Panc1 (cell line): ENCODE results near the gene TSPAN2. TPM values are rescaled to one million over a fixed set of nuclear protein-coding genes. Genes with fewer than 3 reads are reported as not detected.

Experiments
- ATAC-seq: fragments of 200-7000 bp; cut with Tn5 transposase; 2 replicates; pipeline ENCODE4 v1.9.1; 2020; ENCODE audit warnings: mild to moderate bottlenecking, moderate library complexity
- BruUV-seq: library from RNA; stranded (reverse); fragments of 400-500 nt; replicated peaks from 2 replicates; lab custom pipeline; 2021; lab: Mats Ljungman, UMichigan
- CTCF ChIA-PET: fragments of 300-600 bp; sonication (Branson Sonifier 250); formaldehyde crosslinking; loops from one replicate; lab custom pipeline; 2022; ENCODE audit warnings: antibody characterized with exemption; lab: Charles Lee
- POLR2A ChIA-PET: fragments of 300-600 bp; sonication (Branson Sonifier 250); formaldehyde crosslinking; loops from one replicate; lab custom pipeline; 2022; ENCODE audit warnings: antibody characterized with exemption; lab: Charles Lee
- DNase-seq: peaks from one replicate; pipeline ENCODE4 v3.0.0-alpha.2; 2010; ENCODE audit warnings: low read depth, low spot score
- H3K27ac ChIP-seq: 2 replicates; pipeline ENCODE4 v1.5.1; 2011; ENCODE audit warnings: mild to moderate bottlenecking, low read length, inconsistent platforms
- H3K27me3 ChIP-seq: fragments of 200-500 bp; sonication (Bioruptor generic); 2 replicates; pipeline ENCODE4 v1.6.0; 2014; ENCODE audit warnings: low read length, inconsistent platforms; ENCODE audit not compliant: control insufficient read depth, insufficient read depth
- H3K36me3 ChIP-seq: fragments of 200-500 bp; sonication (Bioruptor generic); 2 replicates; pipeline ENCODE4 v1.5.1; 2014; ENCODE audit warnings: inconsistent platforms, mild to moderate bottlenecking, low read length, moderate library complexity; ENCODE audit not compliant: control insufficient read depth, insufficient read depth
- H3K4me1 ChIP-seq: 2 replicates; pipeline ENCODE4 v1.5.1; 2011; ENCODE audit warnings: inconsistent platforms, mild to moderate bottlenecking, low read length, moderate library complexity; ENCODE audit not compliant: control insufficient read depth, insufficient read depth
- H3K4me3 ChIP-seq, 2 experiments: 2 replicates each; pipeline ENCODE4 v1.5.1; 2011 to 2012; ENCODE audit warnings: low read depth in 2 of 2, low read length in 2 of 2, mild to moderate bottlenecking in 2 of 2, inconsistent platforms in 1 of 2, moderate library complexity in 1 of 2
- H3K9me3 ChIP-seq: fragments of 200-500 bp; sonication (Bioruptor generic); 2 replicates; pipeline ENCODE4 v1.5.1; 2014; ENCODE audit warnings: low read depth, mild to moderate bottlenecking, inconsistent platforms, low read length, moderate library complexity; ENCODE audit not compliant: control insufficient read depth, insufficient read depth
- POLR2AphosphoS5 ChIP-seq: IDR thresholded peaks from 2 replicates; pipeline ENCODE4 v1.6.1; 2012; ENCODE audit warnings: mild to moderate bottlenecking, low read depth, low read length, moderate library complexity
- SIN3A ChIP-seq: IDR thresholded peaks from 2 replicates; pipeline ENCODE4 v1.6.1; 2012; ENCODE audit warnings: low read depth, mild to moderate bottlenecking, low read length, moderate library complexity, borderline replicate concordance; ENCODE audit not compliant: insufficient read depth
- TCF7L2 ChIP-seq: IDR thresholded peaks from 2 replicates; pipeline ENCODE4 v1.6.1; 2011; ENCODE audit warnings: mild to moderate bottlenecking, low read depth, low read length, inconsistent platforms
- in situ Hi-C: cut with HindIII; loops from 2 replicates; pipeline ENCODE4 v1.10.0; 2016; ENCODE audit warnings: low sequenced_read_pairs, low pct_unique_long_range_greater_than_20kb
- intact Hi-C: fragments of 100-400 bp; cut with micrococcal nuclease; formaldehyde crosslinking; loops from one replicate; pipeline ENCODE4 v1.10.0; 2022; ENCODE audit not compliant: unreplicated experiment
- total RNA-seq: library from RNA; stranded (reverse); gene quantifications from one replicate; pipeline ENCODE4 v1.2.1, GENCODE V29; 2021; ENCODE audit not compliant: unreplicated experiment
- TF ChIP-seq, protein P1 (sequence below), 2 experiments: IDR thresholded peaks; 2 replicates each; pipeline ENCODE4 v1.6.1; 2011 to 2012; ENCODE audit warnings: low read depth in 2 of 2, control low read depth in 1 of 2, low read length in 1 of 2, mild to moderate bottlenecking in 1 of 2, moderate library complexity in 1 of 2; ENCODE audit not compliant: insufficient read depth in 1 of 2
- TF ChIP-seq, protein P2 (sequence below): fragments of 450-650 bp; IDR thresholded peaks from 2 replicates; pipeline ENCODE4 v1.5.1; 2017; ENCODE audit warnings: mild to moderate bottlenecking

TSPAN2 gene
- total RNA-seq, 1 experiment from 2014 or later, result not detected

DNA sequence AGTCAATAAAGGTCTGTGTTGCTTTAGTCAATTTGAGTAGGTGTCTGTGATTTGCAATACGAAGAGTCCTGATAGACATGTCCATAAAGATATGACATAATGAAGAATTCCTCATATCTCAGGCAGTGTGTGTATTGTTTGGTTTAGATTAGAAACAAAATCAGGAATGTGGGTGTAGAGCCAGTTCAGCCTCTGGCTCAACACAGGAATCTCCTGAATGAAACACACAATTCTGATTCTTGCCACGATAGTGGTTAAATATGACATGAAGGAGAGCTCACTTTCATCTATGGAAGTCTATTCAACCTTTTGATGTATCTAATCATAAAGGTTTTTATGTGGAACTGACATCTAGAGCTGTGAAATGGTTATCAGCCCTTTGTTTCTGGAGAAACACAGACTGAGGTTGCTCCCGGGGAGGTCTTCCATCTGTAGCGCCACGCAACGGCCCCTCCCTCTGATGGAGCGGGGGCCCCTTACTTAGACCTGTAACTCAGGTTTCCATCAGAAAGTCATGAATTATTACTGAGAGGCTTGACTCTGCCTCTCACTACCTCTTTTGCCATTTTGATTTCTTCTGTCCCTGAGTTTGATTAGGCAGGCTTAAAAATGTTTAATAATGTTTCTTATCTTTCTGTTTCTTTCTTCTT is 19.5 kb downstream of the TSPAN2 start (continued):
- TF ChIP-seq, protein P1, sequence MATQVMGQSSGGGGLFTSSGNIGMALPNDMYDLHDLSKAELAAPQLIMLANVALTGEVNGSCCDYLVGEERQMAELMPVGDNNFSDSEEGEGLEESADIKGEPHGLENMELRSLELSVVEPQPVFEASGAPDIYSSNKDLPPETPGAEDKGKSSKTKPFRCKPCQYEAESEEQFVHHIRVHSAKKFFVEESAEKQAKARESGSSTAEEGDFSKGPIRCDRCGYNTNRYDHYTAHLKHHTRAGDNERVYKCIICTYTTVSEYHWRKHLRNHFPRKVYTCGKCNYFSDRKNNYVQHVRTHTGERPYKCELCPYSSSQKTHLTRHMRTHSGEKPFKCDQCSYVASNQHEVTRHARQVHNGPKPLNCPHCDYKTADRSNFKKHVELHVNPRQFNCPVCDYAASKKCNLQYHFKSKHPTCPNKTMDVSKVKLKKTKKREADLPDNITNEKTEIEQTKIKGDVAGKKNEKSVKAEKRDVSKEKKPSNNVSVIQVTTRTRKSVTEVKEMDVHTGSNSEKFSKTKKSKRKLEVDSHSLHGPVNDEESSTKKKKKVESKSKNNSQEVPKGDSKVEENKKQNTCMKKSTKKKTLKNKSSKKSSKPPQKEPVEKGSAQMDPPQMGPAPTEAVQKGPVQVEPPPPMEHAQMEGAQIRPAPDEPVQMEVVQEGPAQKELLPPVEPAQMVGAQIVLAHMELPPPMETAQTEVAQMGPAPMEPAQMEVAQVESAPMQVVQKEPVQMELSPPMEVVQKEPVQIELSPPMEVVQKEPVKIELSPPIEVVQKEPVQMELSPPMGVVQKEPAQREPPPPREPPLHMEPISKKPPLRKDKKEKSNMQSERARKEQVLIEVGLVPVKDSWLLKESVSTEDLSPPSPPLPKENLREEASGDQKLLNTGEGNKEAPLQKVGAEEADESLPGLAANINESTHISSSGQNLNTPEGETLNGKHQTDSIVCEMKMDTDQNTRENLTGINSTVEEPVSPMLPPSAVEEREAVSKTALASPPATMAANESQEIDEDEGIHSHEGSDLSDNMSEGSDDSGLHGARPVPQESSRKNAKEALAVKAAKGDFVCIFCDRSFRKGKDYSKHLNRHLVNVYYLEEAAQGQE (IDR thresholded peaks at IDR 0.05; ENCODE audit: insufficient read depth in 1 of 2, low read depth in 2 of 2, low read length in 1 of 2), result no peak

DNA sequence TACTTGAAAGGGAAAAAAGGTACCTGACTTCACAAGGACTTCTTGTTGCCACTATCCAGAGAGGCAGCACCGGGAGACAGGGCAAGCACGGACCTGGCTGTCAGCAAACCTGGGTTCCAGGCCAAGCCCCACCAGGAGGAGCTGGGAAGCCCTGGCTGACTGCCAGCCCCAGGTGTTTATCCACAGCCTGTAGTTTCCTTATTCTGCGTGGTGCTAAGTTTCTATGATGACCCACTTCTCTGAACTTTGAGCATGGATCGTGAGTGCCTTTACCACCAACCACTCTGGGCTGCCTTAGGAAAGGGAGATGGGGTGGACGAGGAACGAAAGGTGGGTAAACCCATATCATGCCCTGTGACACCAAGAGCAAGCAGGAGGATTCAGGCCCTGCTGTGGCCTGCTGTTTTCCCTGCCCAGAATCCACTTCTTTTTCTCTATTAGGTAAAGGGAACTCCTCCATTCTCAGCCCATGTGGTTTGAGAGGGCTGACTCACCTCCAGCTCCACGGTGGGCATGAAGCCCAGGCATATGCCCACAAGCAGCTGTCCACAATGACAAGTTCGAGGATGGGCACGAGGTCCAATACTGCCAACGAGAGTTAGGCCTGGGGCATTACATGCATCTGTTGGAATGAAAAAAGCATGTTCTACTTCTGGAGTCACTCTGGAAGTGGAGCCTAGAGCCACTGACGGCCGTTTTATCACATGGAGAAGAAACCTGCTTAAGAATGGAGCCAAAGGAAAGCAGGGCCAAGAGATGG is 20.3 kb downstream of the TSPAN2 start:
- intact Hi-C loops (no loop called here), in situ Hi-C loops (no loop called here)
- no peak overlapping the region for H3K27ac ChIP-seq
- ATAC-seq, result no peak
- no peaks in the 10 kb centered on the region for H3K9me3 ChIP-seq
- no peaks in the 10 kb centered on the region for H3K27me3 ChIP-seq
- CTCF ChIA-PET, result no interaction called here
- DNase-seq, result no peak
- TF ChIP-seq TCF7L2 (no peak), SIN3A (no peak), POLR2AphosphoS5 (no peak)
- TF ChIP-seq, protein P2, sequence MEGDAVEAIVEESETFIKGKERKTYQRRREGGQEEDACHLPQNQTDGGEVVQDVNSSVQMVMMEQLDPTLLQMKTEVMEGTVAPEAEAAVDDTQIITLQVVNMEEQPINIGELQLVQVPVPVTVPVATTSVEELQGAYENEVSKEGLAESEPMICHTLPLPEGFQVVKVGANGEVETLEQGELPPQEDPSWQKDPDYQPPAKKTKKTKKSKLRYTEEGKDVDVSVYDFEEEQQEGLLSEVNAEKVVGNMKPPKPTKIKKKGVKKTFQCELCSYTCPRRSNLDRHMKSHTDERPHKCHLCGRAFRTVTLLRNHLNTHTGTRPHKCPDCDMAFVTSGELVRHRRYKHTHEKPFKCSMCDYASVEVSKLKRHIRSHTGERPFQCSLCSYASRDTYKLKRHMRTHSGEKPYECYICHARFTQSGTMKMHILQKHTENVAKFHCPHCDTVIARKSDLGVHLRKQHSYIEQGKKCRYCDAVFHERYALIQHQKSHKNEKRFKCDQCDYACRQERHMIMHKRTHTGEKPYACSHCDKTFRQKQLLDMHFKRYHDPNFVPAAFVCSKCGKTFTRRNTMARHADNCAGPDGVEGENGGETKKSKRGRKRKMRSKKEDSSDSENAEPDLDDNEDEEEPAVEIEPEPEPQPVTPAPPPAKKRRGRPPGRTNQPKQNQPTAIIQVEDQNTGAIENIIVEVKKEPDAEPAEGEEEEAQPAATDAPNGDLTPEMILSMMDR, result no peak
- TF ChIP-seq, protein P1 (IDR thresholded peaks at IDR 0.05; ENCODE audit: insufficient read depth in 1 of 2, low read depth in 2 of 2, low read length in 1 of 2), result no peak
- no peaks in the 10 kb centered on the region for H3K36me3 ChIP-seq
- H3K4me3 ChIP-seq, result no peak overlapping the region
- POLR2A ChIA-PET, result no interaction called here
- BruUV-seq, result no TSS peak
- H3K4me1 ChIP-seq, result no peaks in the 10 kb centered on the region
